K562 (cell line): ENCODE results near the gene LBH. TPM values are rescaled to one million over a fixed set of nuclear protein-coding genes. Genes with fewer than 3 reads are reported as not detected.
A peak's percentile ranks its signal among the peaks of the same experiment; 100 is the strongest.

Experiments used
- ATAC-seq: fragments of 200-7000 bp; cut with Tn5 transposase; 3 replicates; pipeline ENCODE4 v1.9.1; 2020; ENCODE audit warnings: moderate library complexity
- BruUV-seq: library from RNA; stranded (reverse); fragments of 400-500 nt; replicated peaks from 2 replicates; lab custom pipeline; 2021; lab: Mats Ljungman, UMichigan
- CTCF ChIA-PET: fragments of 300-600 bp; formaldehyde crosslinking; extraction: SDS; loops from one replicate; lab custom pipeline; 2021; ENCODE audit warnings: low intra/inter-chr PET ratio; lab: Yijun Ruan, JAX
- POLR2A ChIA-PET: fragments of 300-600, 350-650 bp; sonication (Branson Sonifier 250); formaldehyde crosslinking; extraction: SDS; loops from one replicate; lab custom pipeline; 2021; ENCODE audit warnings: antibody characterized with exemption, inconsistent platforms; lab: Yijun Ruan, JAX
- DNase-seq, 4 experiments: peaks; one replicate each; pipeline versions ENCODE4 v3.0.0 to v3.0.0-alpha.2; 2011 to 2018; ENCODE audit warnings: low spot score in 3 of 4, mixed read lengths in 3 of 4; ENCODE audit errors: extremely low read depth in 1 of 4
- FAIRE-seq: peaks from 2 replicates; lab custom pipeline; 2011; peaks lifted over from hg19 to GRCh38; lab: Jason Lieb, UNC
- H2AFZ ChIP-seq: 2 replicates; pipeline ENCODE4 v1.6.0; 2011; ENCODE audit warnings: low read depth, low read length, control low read depth, inconsistent platforms
- H3K27ac ChIP-seq: fragments of 200-600 bp; 3 replicates; pipeline ENCODE4 v1.8.0; 2011; ENCODE audit warnings: low read depth, mild to moderate bottlenecking, control low read depth, inconsistent platforms, low read length, moderate library complexity, mixed read lengths; ENCODE audit errors: extremely low read depth
- H3K27me3 ChIP-seq, 2 experiments: fragments of 300-600 bp in 1 of 2; 2 replicates in 1 of 2; 3 replicates in 1 of 2; pipeline versions ENCODE4 v1.6.0 to v1.8.0; 2011; ENCODE audit warnings: inconsistent platforms in 2 of 2, low read length in 2 of 2, mild to moderate bottlenecking in 1 of 2, mixed read lengths in 1 of 2, moderate library complexity in 1 of 2; ENCODE audit not compliant: control insufficient read depth in 2 of 2, insufficient read depth in 2 of 2
- H3K36me3 ChIP-seq: fragments of 300-600 bp; 3 replicates; pipeline ENCODE4 v1.8.0; 2011; ENCODE audit warnings: mild to moderate bottlenecking, low read length, inconsistent platforms; ENCODE audit not compliant: control insufficient read depth, insufficient read depth
- H3K4me1 ChIP-seq, 2 experiments: fragments of 200-600 bp in 1 of 2; replicated peaks in 1 of 2; 2 replicates in 1 of 2; 3 replicates in 1 of 2; pipeline versions ENCODE4 v1.5.1 to v1.8.0; 2011; ENCODE audit warnings: inconsistent platforms in 2 of 2, low read length in 2 of 2, mild to moderate bottlenecking in 1 of 2, mixed read lengths in 1 of 2, moderate library complexity in 1 of 2; ENCODE audit not compliant: control insufficient read depth in 2 of 2, insufficient read depth in 2 of 2
- H3K4me2 ChIP-seq: 2 replicates; pipeline ENCODE4 v1.6.1; 2011; ENCODE audit warnings: low read length, control low read depth, inconsistent platforms, mixed read lengths; ENCODE audit not compliant: insufficient read depth
- H3K4me3 ChIP-seq: fragments of 200-600 bp; sonication (generic), shearing (Covaris generic); 2 replicates; pipeline ENCODE4 v1.5.1; 2016; ENCODE audit warnings: control low read depth, inconsistent platforms
- H3K79me2 ChIP-seq: fragments of 200-600 bp; 3 replicates; pipeline ENCODE4 v1.8.0; 2011; ENCODE audit warnings: low read length, inconsistent platforms; ENCODE audit not compliant: control insufficient read depth, insufficient read depth
- H3K9ac ChIP-seq, 2 experiments: 2 replicates each; pipeline versions ENCODE4 v1.6.0 to v1.6.1; 2011; ENCODE audit warnings: low read depth in 2 of 2, low read length in 2 of 2, control low read depth in 1 of 2, inconsistent platforms in 1 of 2, mild to moderate bottlenecking in 1 of 2, mixed read lengths in 1 of 2; ENCODE audit not compliant: insufficient read depth in 1 of 2
- H3K9me1 ChIP-seq: one replicate; pipeline ENCODE4 v1.6.0; 2011; ENCODE audit warnings: inconsistent platforms, mild to moderate bottlenecking, low read length, moderate library complexity; ENCODE audit not compliant: control insufficient read depth, insufficient read depth
- H3K9me3 ChIP-seq: replicated peaks from 2 replicates; pipeline ENCODE4 v1.5.1; 2011; ENCODE audit warnings: low read depth, low read length, inconsistent platforms; ENCODE audit not compliant: control insufficient read depth, insufficient read depth
- H4K20me1 ChIP-seq: replicated peaks from 2 replicates; pipeline ENCODE4 v1.6.1; 2011; ENCODE audit warnings: low read length, inconsistent platforms, mixed read lengths; ENCODE audit not compliant: control insufficient read depth, insufficient read depth
- ASH1L ChIP-seq: fragments of 450-650 bp; IDR thresholded peaks from 2 replicates; pipeline ENCODE4 v1.6.1; 2018; ENCODE audit warnings: borderline replicate concordance, mild to moderate bottlenecking, low read depth; ENCODE audit not compliant: partially characterized antibody
- CBFA2T3 ChIP-seq: fragments of 450-650 bp; IDR thresholded peaks from 2 replicates; pipeline ENCODE4 v1.6.1; 2017
- CHD4 ChIP-seq: fragments of 200-600 bp; sonication (generic); IDR thresholded peaks from 3 replicates; pipeline ENCODE4 v1.6.1; 2012; ENCODE audit warnings: low read depth, mild to moderate bottlenecking, mixed read lengths, low read length, inconsistent platforms; ENCODE audit not compliant: insufficient read depth, insufficient replicate concordance, poor library complexity, severe bottlenecking
- CTCF ChIP-seq, 3 experiments: IDR thresholded peaks in 2 of 3; conservative IDR thresholded peaks in 1 of 3; 2 replicates each; pipeline ENCODE4 v1.5.1; 2011 to 2012; ENCODE audit warnings: low read length in 3 of 3, mild to moderate bottlenecking in 3 of 3, control low read depth in 2 of 3, improper control_type of control experiment in 1 of 3, inconsistent platforms in 1 of 3, low read depth in 1 of 3, mixed read lengths in 1 of 3, moderate library complexity in 1 of 3; ENCODE audit not compliant: insufficient read depth in 2 of 3
- FOXJ3 ChIP-seq: sonication (generic); formaldehyde crosslinking; IDR thresholded peaks from 2 replicates; pipeline ENCODE4 v1.4.0; 2020; ENCODE audit warnings: mild to moderate bottlenecking, missing genetic modification reagents
- GATA2 ChIP-seq: sonication (generic); formaldehyde crosslinking; IDR thresholded peaks from 2 replicates; pipeline ENCODE4 v1.4.0; 2020; ENCODE audit warnings: mild to moderate bottlenecking, missing genetic modification reagents
- JUND ChIP-seq, 2 experiments: IDR thresholded peaks; 2 replicates in 1 of 2; 3 replicates in 1 of 2; pipeline ENCODE4 v1.6.1; 2011; ENCODE audit warnings: borderline replicate concordance in 2 of 2, low read depth in 2 of 2, low read length in 2 of 2, improper control_type of control experiment in 1 of 2, missing biosample characterization in 1 of 2, missing genetic modification characterization in 1 of 2, missing genetic modification reagents in 1 of 2
- NFATC3 ChIP-seq: fragments of 450-650 bp; IDR thresholded peaks from 2 replicates; pipeline ENCODE4 v1.6.1; 2017; ENCODE audit warnings: mild to moderate bottlenecking
- NR4A1 ChIP-seq, 2 experiments: fragments of 250-450 bp in 1 of 2; fragments of 450-650 bp in 1 of 2; sonication (Bioruptor Pico) in 1 of 2; IDR thresholded peaks; 2 replicates each; pipeline versions ENCODE4 v1.4.0 to v1.6.1; 2016 to 2020; ENCODE audit warnings: mild to moderate bottlenecking in 2 of 2, missing compliant biosample characterization in 1 of 2, missing genetic modification characterization in 1 of 2, moderate library complexity in 1 of 2
- POLR3G ChIP-seq: IDR thresholded peaks from 2 replicates; pipeline ENCODE4 v1.6.1; 2011; ENCODE audit not compliant: insufficient read length, insufficient replicate concordance; ENCODE audit errors: extremely low read depth
- RFX5 ChIP-seq: IDR thresholded peaks from 2 replicates; pipeline ENCODE4 v1.6.1; 2011; ENCODE audit warnings: low read depth, mild to moderate bottlenecking, improper control_type of control experiment, low read length
- SETDB1 ChIP-seq: IDR thresholded peaks from one replicate; pipeline ENCODE4 v1.6.1; 2012; ENCODE audit warnings: low read length, control low read depth, inconsistent platforms
- TCF7L2 ChIP-seq: fragments of 150-350 bp; IDR thresholded peaks from 2 replicates; pipeline ENCODE4 v1.6.1; 2016; ENCODE audit warnings: low read depth, mild to moderate bottlenecking, low read length, moderate library complexity
- TEAD4 ChIP-seq, 2 experiments: sonication (generic) in 1 of 2; formaldehyde crosslinking in 1 of 2; IDR thresholded peaks; 2 replicates each; pipeline versions ENCODE4 v1.6.1 to v1.8.0; 2012 to 2022; ENCODE audit warnings: borderline replicate concordance in 1 of 2, inconsistent platforms in 1 of 2, low read length in 1 of 2, mild to moderate bottlenecking in 1 of 2, missing genetic modification reagents in 1 of 2
- TSC22D4 ChIP-seq: fragments of 450-650 bp; IDR thresholded peaks from 2 replicates; pipeline ENCODE4 v1.6.1; 2016; ENCODE audit warnings: missing genetic modification characterization, missing biosample characterization, control low read depth
- ZNF175 ChIP-seq: fragments of 200-800 bp; sonication (Bioruptor generic); IDR thresholded peaks from 2 replicates; pipeline ENCODE4 v1.6.1; 2016; ENCODE audit warnings: low read depth, mild to moderate bottlenecking, missing genetic modification characterization, missing compliant biosample characterization
- ZNF23 ChIP-seq: fragments of 250-450 bp; sonication (Bioruptor Pico); IDR thresholded peaks from 2 replicates; pipeline ENCODE4 v1.4.0; 2020; ENCODE audit warnings: mild to moderate bottlenecking
- ZNF324 ChIP-seq: fragments of 250-450 bp; sonication (Bioruptor Pico); IDR thresholded peaks from 2 replicates; pipeline ENCODE4 v1.4.0; 2020; ENCODE audit warnings: mild to moderate bottlenecking
- ZNF445 ChIP-seq: fragments of 250-450 bp; sonication (Bioruptor Pico); IDR thresholded peaks from 2 replicates; pipeline ENCODE4 v1.4.0; 2020; ENCODE audit warnings: low read depth, mild to moderate bottlenecking, moderate library complexity
- ZNF717 ChIP-seq: fragments of 250-450 bp; sonication (Bioruptor Pico); IDR thresholded peaks from 2 replicates; pipeline ENCODE4 v1.5.0; 2021
- WGBS: fragments of 100-300 bp; shearing (Covaris generic); methylation state at CpG from one replicate; pipeline ENCODE4 v1.1.6; 2016; ENCODE audit warnings: low coverage, mixed read lengths; ENCODE audit not compliant: insufficient coverage; ENCODE audit errors: missing lambda C conversion rate; 5-methylcytosine and 5-hydroxymethylcytosine counted together
- in situ Hi-C: fragments of 300-500 bp; cut with MboI; formaldehyde crosslinking; loops from 4 replicates; pipeline ENCODE4 v1.15.0; 2018; ENCODE audit warnings: inconsistent platforms, mixed read lengths
- intact Hi-C: fragments of 100-400 bp; cut with micrococcal nuclease; formaldehyde crosslinking; loops from 2 replicates; pipeline ENCODE4 v1.14.2; 2022
- polyA plus RNA-seq, 8 experiments: library from polyadenylated mRNA; depleted of rRNA in 4 of 8; stranded (reverse) in 5 of 8; unstranded in 3 of 8; fragments of >200 nt; fragmentation: Nextera tagmentation in 2 of 8; fragmentation: Illumina TruSeq in 1 of 8; extraction: Ambion mirVana in 2 of 8; extraction: Trizol in 1 of 8; gene quantifications; 2 replicates each; pipeline versions ENCODE4 v1.2.1 to v1.2.3, GENCODE V29; 2011 to 2014; ENCODE audit warnings: inconsistent platforms in 1 of 8, missing spikeins in 1 of 8
- total RNA-seq, 7 experiments: library from RNA; depleted of rRNA in 6 of 7; stranded (reverse); fragments of >200 nt in 6 of 7; fragmentation: Illumina TruSeq in 2 of 7; extraction: Trizol in 2 of 7; gene quantifications; 2 replicates each; pipeline versions ENCODE4 v1.2.1 to v1.2.3, GENCODE V29; 2011 to 2021; ENCODE audit warnings: low replicate concordance in 1 of 7

Gene LBH
- total and polyA plus RNA-seq, 9 of the 15 experiments (the other 6 are each of a cell fraction or from before 2014, with no cell fraction given): 3.1 to 13.4 (median 7.4) TPM

GRCh38 chr2:30233271-30234009, 2.1 kb downstream of the LBH start:
- Histone ChIP-seq H3K79me2 (peaks cover 10% of the 10 kb centered on the region), H3K27ac (no peak overlapping the region), H2AFZ (0 out of 2 replicates have a peak overlapping the region, but pooled peaks have one; percentile 89), H4K20me1 (peaks cover 12% of the 10 kb centered on the region; the same call in 1 of the 2 replicates), H3K27me3 (no peaks in the 10 kb centered on the region), H3K9ac (0 out of 4 replicates have a peak overlapping the region, but pooled peaks of 1 of the 2 experiments have one; percentile 68), H3K9me1 (no peaks in the 10 kb centered on the region), H3K36me3 (peaks cover 7% of the 10 kb centered on the region; the same call in 2 of the 3 replicates), H3K4me1 (peaks cover 23 to 33% of the 10 kb centered on the region in 2 experiments; a peak in 4 of 5 replicates), H3K4me3 (peak overlapping the region; percentile 61; the same call in 1 of the 2 replicates), H3K4me2 (peak overlapping the region; percentile 81), H3K9me3 (no peaks in the 10 kb centered on the region)
- ATAC-seq (no peak), FAIRE-seq (peak; percentile 52), DNase-seq (peak in 2 of 4 experiments; percentile 52 to 57)
- WGBS: 15% methylated on average over 4 of the region's 4 CpGs
- in situ Hi-C loops: no loop called here
- ChIA-PET CTCF (no interaction called here), POLR2A (interaction anchor here (0.8 to 1.6 kb wide), 8 partner anchors 11 to 455 kb away, joined by 3 to 9 read pairs (median 3); no protein-coding TSS in a partner anchor)
- TSS peak; percentile 35 for BruUV-seq
- intact Hi-C loops: loop anchor here (10.0 kb wide), 1 partner anchor 211 kb away; the partner anchor contains the start of gene LCLAT1
- TF ChIP-seq NFATC3: no peak
- no peak for TF ChIP-seq CHD4
- TF ChIP-seq ASH1L: no peak
- TF ChIP-seq GATA2 (CRISPR knock-in tag): no peak
- TF ChIP-seq CTCF (IDR thresholded peaks at IDR 0.05 in 2 of 3, conservative IDR thresholded peaks at IDR 0.05 in 1 of 3; ENCODE audit: insufficient read depth in 2 of 3, low read depth in 1 of 3, low read length in 3 of 3): peak in 1 of 3 experiments; percentile 32; a peak in 2 of 6 replicates
- TF ChIP-seq SETDB1: no peak
- TF ChIP-seq ZNF445 (CRISPR knock-in tag): no peak
- TF ChIP-seq ZNF23 (CRISPR knock-in tag): no peak
- TF ChIP-seq RFX5: no peak
- TF ChIP-seq NR4A1 (CRISPR knock-in tag; IDR thresholded peaks at IDR 0.05): no peak
- TF ChIP-seq NR4A1 (tag; IDR thresholded peaks at IDR 0.05): no peak
- no peak for TF ChIP-seq TSC22D4 (tag)
- TF ChIP-seq TCF7L2: no peak
- no peak for TF ChIP-seq ZNF717
- TF ChIP-seq TEAD4 (IDR thresholded peaks at IDR 0.05; ENCODE audit: low read length): peak; percentile 9; the same call in 1 of the 2 replicates
- TF ChIP-seq TEAD4 (CRISPR knock-in tag; IDR thresholded peaks at IDR 0.05; ENCODE audit: borderline replicate concordance): no peak
- TF ChIP-seq ZNF324: no peak
- no peak for TF ChIP-seq FOXJ3 (CRISPR knock-in tag)
- no peak for TF ChIP-seq JUND (IDR thresholded peaks at IDR 0.05; ENCODE audit: borderline replicate concordance, low read depth, low read length)
- TF ChIP-seq JUND (tag; IDR thresholded peaks at IDR 0.05; ENCODE audit: borderline replicate concordance, low read depth, low read length): no peak
- no peak for TF ChIP-seq POLR3G
- peak; percentile 56 for TF ChIP-seq CBFA2T3
- TF ChIP-seq ZNF175 (CRISPR knock-in tag): no peak
